K562 (cell line): Measurements from ENCODE around the gene OSM. TPM values are rescaled to one million over a fixed set of nuclear protein-coding genes. Genes with fewer than 3 reads are reported as not detected.

ENCODE experiments used
- ADNP ChIP-seq: fragments of 200-800 bp; sonication (Bioruptor generic); IDR thresholded peaks from 2 replicates; pipeline ENCODE4 v1.6.1; 2016; ENCODE audit warnings: missing genetic modification characterization, missing compliant biosample characterization
- CHD7 ChIP-seq: fragments of 200-600 bp; sonication (generic); IDR thresholded peaks from one replicate; pipeline ENCODE4 v1.6.1; 2012; ENCODE audit warnings: mild to moderate bottlenecking, low read depth, low read length, inconsistent platforms
- COPS2 ChIP-seq: fragments of 450-650 bp; conservative IDR thresholded peaks from 2 replicates; pipeline ENCODE4 v1.6.1; 2016; ENCODE audit warnings: mild to moderate bottlenecking, moderate library complexity
- HINFP ChIP-seq: fragments of 450-650 bp; conservative IDR thresholded peaks from 2 replicates; pipeline ENCODE4 v1.6.1; 2016; ENCODE audit warnings: missing genetic modification characterization, low read depth, mild to moderate bottlenecking, control low read depth, missing compliant biosample characterization
- KAT2B ChIP-seq: IDR thresholded peaks from one replicate; pipeline ENCODE4 v1.6.1; 2012; ENCODE audit warnings: low read depth, mild to moderate bottlenecking, control low read depth, inconsistent platforms, low read length, moderate library complexity
- NCOA1 ChIP-seq: fragments of 450-650 bp; IDR thresholded peaks from 2 replicates; pipeline ENCODE4 v1.6.1; 2016; ENCODE audit warnings: low read depth
- NKRF ChIP-seq: fragments of 450-650 bp; IDR thresholded peaks from 2 replicates; pipeline ENCODE4 v1.6.1; 2016; ENCODE audit warnings: borderline replicate concordance
- RBM17 ChIP-seq: fragments of 200-400 bp; formaldehyde crosslinking; IDR thresholded peaks from 2 replicates; pipeline ENCODE4 v1.6.1; 2017; ENCODE audit warnings: low read depth, mild to moderate bottlenecking, low read length, borderline replicate concordance
- ZNF507 ChIP-seq: conservative IDR thresholded peaks from 2 replicates; pipeline ENCODE4 v1.6.1; 2017; ENCODE audit warnings: missing genetic modification characterization, missing compliant biosample characterization
- ZNF668 ChIP-seq: fragments of 250-450 bp; sonication (Bioruptor Pico); IDR thresholded peaks from 2 replicates; pipeline ENCODE4 v1.8.0; 2022; ENCODE audit warnings: mild to moderate bottlenecking, inconsistent platforms
- ZNF695 ChIP-seq: fragments of 450-650 bp; formaldehyde crosslinking; IDR thresholded peaks from 2 replicates; pipeline ENCODE4 v1.4.0; 2020; ENCODE audit warnings: mild to moderate bottlenecking, moderate library complexity
- ZSCAN32 ChIP-seq: fragments of 450-650 bp; formaldehyde crosslinking; IDR thresholded peaks from 2 replicates; pipeline ENCODE4 v1.4.0; 2020; ENCODE audit warnings: mild to moderate bottlenecking, moderate library complexity
- polyA plus RNA-seq, 8 experiments: library from polyadenylated mRNA; depleted of rRNA in 4 of 8; stranded (reverse) in 5 of 8; unstranded in 3 of 8; fragments of >200 nt; fragmentation: Nextera tagmentation in 2 of 8; fragmentation: Illumina TruSeq in 1 of 8; extraction: Ambion mirVana in 2 of 8; extraction: Trizol in 1 of 8; gene quantifications; 2 replicates each; pipeline versions ENCODE4 v1.2.1 to v1.2.3, GENCODE V29; 2011 to 2014; ENCODE audit warnings: inconsistent platforms in 1 of 8, missing spikeins in 1 of 8
- total RNA-seq, 7 experiments: library from RNA; depleted of rRNA in 6 of 7; stranded (reverse); fragments of >200 nt in 6 of 7; fragmentation: Illumina TruSeq in 2 of 7; extraction: Trizol in 2 of 7; gene quantifications; 2 replicates each; pipeline versions ENCODE4 v1.2.1 to v1.2.3, GENCODE V29; 2011 to 2021; ENCODE audit warnings: low replicate concordance in 1 of 7

OSM gene
- total and polyA plus RNA-seq, 9 of the 15 experiments (the other 6 are each of a cell fraction or from before 2014, with no cell fraction given) = 0.22 TPM; not detected in 8

- TF ChIP-seq CHD7 (no peak), COPS2 (no peak), ZSCAN32 (CRISPR knock-in tag) (no peak), ADNP (tag) (no peak), KAT2B (no peak), HINFP (peak; percentile 72), RBM17 (no peak), ZNF695 (CRISPR knock-in tag) (no peak), NKRF (0 out of 2 replicates have a peak, but pooled peaks have one; percentile 54), ZNF507 (no peak), ZNF668 (CRISPR knock-in tag) (no peak), NCOA1 (no peak)
Measured at GRCh38 chr22:30219668-30220278, 46.9 kb downstream of the OSM start (continued).
